Smooth muscle cell of the brain vasculature (primary cell): Measurements from ENCODE around the gene ATP5PB.

Experiments used
- DNase-seq: peaks from one replicate; pipeline ENCODE4 v3.0.0-alpha.2; 2012; ENCODE audit warnings: low read depth, low spot score

The ATP5PB gene

DNA sequence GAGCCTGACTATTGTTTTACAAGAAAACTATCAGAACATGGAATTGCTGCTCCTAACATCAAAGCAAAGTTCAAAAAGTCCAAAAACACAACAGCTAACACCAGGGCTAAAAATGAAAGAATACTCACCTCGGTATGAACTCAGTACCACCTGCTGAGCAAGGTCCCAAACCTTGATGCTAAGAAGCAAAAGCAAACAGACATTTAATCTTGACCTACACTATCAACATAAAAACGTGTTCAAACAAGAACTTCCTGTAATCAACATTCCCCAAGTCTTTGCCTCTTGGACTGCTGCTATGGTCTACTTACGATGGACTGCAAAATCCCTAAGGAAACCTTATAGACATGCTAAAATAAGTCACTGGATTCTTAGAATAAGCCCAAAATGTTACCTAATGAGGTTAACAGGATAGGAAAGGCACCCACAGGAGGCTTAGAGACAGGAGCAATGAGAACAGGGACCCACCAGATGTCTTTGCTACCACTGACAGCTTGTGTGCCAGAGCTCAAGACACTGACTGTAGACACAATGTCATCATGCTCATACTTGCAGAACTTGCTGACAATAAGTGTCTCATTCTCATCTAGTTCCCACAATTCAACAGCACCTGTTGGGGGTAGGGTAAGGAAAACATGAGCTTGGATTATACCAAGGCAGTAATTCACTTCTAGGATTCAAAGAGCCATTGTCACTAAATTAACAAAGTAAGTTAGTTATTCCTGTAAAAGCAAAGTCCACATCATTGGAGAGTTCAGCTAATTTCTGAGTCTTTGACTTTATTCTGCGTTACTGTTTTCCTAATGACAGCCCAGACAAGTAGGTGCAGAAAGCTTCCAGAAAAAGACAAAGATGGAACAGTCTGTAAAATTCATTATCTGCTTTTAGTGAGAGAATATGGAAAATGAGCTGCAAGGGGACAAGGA, 2.0 kb upstream of the ATP5PB start:
- no peak for DNase-seq

DNA sequence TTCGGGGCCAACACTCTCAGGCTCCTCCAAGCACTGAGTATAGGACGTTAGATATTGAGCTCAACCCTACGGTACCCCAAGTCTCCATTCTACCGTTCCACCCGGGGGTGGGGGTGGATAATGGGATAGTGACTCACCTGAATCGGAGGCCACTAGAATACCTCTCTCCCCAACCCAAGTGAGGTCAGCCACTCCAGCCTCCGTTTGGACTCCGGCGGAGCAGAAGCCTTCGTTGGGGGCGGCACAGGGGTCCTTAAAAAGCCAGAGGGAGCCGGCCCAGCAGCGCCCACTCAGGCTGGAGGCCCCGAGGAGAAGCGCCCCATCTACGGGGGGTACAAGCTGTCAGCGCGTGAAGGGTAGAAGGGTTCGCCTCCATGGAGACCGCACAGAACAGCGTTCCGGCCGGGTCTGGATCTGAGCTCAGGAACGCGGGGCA, 764 bp upstream of the ATP5PB start:
- DNase-seq: no peak

DNA sequence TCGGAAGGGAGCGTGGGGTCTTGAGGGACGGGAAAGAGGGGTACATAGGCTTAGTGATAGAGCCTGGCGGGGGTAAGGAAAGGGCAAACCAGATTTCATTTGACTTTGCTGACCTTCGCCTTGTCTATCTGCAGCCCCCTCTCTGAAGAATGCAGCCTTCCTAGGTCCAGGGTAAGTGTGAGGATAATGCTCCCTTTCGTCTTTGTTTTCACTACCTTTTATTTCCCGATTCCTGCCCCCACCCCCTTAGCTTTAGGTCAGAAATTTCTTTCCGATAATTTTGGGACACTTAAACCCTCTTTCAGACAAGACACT, 396 bp downstream of the ATP5PB start:
- DNase-seq: no peak

DNA sequence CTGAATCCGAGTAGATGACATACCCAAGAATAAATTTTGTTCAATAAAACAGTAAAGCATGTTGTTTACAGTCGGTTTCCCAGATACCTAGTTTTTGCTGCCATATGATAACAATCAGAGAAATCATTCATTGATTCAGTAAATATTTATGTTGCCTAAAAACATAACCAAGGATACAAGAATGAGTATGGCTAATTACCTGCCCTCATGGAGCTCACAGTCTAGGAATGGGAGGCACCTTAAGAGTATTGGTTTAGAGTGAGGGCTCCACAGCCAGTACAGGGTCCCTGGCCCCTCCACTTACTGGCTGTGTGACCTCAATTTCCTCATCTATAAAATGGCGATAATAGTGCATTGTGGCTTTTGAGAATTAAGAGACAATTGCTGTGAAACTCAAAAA, 921 bp downstream of the ATP5PB start:
- DNase-seq: no peak

DNA sequence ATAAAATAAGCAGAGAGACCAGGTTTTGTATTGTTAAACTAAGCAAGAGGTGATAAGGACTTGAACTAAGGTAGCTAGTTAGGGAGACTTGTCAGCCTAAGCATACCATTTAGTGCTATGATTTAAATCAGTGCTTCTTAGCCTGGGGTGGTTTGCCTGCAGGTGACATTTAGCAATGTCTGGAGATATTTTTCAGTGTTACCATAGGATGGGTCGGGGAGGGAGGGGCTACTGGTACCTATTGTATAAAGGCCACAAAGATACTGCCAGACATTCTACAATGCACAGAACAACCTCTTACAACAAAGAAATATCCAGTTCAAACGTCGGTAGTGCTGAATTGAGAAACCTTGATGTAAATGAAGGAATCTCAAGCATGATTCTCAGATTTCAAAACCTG, 3.3 kb downstream of the ATP5PB start:
- DNase-seq: no peak

DNA sequence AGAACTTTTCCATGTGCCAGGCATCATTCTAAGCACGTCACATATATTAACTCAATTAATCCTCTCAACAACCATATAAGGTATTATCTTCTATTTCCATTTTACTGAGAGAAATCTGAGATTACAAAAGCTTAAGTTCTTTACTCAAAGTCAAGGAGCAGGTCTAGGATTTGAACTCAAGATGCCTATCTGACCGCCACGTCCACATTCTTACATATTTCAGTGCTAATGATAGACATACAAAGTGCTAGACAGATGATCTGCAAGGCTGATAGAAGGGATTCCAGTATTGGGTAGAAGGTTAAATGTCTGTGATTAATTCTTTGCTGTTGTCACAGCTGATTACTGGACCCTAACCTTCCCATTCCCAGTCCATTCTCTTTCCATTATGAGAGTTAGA, 4.4 kb downstream of the ATP5PB start:
- DNase-seq: no peak

DNA sequence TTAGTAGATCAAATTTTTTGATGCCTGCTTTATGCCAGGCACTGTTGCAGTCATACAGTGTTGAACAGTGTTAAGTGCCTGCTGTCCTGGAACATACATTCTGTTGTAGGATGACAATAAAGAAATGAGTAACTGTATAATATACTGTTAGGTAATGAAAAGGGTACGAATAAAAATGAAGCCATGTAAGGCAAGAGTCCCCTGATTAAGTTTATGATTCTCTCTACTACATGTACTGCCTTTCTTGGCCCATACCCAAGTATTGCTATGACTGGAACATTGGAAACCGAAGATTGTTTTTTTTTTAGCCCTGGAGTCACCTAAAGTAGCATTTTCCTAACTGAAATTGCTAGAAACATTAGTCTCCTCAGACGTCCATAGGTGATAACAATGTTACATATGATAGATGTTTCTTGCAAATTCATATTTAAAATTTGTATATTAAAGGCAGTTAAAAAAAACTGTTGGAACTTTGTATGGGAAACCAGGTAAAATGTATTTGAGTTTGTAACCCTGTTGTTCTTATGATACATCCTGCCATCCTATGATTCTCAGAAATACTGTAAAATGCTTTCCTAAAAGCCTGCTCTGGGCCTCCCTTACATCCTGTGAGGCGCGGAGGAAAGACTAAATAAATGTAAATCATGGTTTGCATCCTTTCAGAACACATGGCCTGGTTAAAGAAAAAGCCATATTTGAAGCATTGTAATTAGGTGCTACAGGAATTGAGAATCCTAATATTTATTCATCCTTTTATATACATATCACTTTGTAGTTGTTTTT, 5.8 kb downstream of the ATP5PB start:
- no peak for DNase-seq

DNA sequence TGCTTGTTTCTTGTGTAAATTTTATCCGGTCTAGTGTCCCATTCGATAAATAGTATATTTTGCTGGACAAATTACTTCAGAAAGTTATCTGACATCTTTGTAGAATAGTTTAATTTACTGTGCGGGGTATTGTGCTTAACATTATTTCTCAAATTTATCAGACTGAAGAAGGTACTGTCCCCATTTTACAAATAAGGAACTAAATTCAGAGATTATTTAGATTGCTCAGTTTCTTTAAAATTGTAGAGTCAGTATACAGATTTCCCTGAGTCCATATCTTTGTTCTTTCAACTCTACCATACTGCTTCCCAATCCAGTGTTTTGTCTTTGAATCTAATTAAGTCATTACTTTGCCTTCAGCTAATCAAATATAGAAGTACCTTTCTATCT, 6.4 kb downstream of the ATP5PB start:
- DNase-seq: no peak

DNA sequence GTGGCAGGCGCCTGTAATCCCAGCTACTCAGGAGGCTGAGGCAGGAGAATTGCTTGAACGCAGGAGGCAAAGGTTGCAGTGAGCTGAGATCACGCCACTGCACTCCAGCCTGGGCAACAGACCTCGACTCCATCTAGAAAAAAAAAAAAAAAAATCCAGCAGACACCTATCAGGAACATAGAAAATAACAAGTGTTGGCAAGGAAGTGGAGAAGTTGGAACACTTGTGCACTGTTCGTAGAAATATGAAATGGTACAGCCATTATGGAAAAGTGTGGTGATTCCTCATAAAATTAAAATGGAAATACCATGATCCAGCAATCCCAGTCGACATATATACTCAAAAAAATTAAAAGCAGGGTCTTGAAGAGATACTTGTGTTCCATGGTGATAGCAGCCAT, 12.5 kb downstream of the ATP5PB start:
- DNase-seq: no peak

DNA sequence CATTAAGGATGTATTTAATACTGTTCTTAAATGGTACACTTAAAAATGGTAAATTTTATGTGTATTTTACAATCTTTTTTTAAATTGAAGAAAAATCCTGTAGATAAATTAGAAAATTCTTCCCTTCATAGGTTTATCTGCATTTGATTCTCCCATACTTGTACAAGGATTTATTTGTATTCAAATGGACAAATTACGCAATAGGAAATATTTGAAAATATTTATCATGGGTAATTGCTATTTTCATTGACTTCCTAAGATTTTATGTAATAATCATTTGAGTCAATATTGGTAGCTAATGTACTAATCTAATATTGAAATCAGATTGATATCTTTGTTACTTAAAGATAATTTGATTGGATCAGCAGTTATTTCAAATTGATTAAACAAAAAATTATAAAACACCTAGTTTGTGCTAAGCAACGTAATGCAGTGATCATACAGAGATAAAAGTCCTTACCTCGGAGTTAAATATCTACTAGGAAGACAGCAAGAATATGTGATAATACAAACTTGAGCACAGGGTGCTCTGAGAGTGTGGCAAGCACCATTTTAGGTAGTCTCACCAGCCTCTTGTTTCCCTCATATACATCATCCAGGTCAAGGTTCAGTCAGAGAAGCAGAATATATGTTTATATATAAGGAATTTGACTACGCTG, 13.2 kb downstream of the ATP5PB start:
- DNase-seq: no peak

DNA sequence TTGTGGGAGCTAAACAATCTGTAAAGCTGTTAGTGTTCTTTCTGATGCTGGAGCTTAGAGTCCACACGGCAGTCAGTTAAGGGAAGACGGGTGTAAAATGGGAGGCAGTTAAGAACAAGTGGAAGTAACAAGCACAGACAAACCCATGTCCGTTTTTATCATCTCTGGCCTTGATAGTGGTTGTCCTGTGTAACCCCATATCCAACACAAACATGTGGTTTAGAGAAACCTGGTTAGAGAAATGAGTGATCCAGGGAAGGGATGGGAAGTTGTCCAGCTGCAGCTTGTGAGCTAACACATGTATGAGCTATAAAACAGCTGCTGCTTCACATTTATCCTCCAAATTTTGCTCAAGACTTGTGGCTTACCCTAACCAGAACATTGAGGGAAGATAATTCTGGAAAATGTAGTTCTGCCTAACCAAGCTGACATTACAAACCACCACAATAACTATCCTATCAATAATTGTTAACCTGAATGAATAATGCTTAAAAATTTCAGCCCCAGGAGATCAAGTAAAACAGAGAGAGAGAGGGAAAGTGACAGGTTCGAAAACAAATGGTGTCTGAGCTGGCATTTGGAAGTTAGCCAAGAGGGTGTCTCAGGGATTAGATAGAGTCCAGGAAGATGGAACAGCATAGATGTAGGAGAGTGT, 13.9 kb downstream of the ATP5PB start:
- DNase-seq: no peak

DNA sequence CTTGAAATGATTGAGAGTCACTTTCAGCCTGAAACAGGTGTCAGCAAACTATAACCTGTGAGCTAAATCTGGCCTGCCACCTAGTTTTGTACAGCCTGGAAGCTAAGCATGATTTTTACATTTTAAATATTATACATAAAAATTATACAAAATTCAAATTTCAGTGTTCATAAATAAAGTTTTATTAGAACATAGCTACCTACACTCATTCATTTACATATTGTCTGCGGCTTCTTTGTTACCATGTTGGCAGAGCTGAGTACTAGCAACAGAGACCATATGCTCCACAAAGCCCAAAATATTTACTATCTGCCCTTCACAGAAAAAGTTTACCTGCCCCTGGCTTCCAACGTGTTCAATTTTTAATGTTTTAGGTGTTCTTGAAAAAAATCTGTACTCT, 16.5 kb downstream of the ATP5PB start:
- no peak for DNase-seq

DNA sequence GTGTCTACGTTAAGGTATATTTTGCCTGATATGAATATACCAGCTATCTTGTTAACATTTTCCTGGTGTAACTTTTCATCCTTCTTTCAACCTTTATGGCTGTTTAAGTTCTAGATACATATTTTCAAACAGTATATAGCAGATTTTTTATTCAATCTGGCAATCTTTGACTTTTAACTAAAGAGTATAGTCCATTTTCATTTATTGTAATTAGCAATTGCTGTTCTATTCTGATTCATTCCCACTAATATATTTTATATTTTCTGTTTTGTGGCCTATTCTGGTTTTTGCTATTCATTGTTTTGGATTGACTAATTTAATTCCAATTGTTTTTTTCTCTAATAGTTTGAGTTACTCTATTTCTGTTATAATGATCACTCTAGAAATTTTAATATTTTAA, 17.2 kb downstream of the ATP5PB start:
- DNase-seq: no peak

DNA sequence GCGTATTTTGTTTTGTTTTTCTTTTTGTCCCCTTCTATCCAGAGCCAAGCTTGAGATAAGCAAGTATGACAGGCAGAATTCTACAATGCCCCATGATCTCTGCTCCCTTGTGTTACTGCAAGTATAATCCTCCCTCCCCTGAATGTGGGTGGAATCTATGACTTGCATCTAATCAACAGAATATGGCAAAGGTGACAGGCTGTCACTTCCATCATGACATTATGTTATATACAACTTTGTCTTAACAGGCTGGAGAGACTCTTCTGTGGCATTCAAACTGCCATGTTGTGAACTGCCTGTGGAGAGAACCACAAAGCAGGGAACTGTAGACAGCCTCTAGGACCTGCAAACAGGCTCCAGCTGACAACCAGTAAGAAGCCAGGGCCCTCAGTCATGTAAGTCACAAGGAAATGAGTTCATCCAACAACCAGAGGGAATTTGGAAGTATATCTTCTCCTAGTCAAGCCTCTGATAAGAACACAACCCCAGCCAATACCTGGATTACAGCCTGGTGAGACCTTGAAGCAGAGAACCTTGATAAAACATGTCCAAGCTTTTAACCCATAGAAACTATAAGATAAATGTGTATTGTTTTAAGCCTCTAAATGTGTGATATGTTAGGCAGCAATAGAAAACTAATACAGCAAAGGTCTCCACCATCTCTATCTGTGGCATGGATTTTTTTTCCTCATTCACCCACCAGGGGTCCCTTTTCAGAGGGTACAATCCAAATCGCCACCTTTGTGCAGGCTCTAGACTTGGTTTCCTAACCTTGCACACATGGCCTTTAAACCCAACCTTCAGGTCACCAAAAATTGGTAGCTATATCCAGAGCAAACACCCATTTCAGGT, 18.8 kb downstream of the ATP5PB start:
- DNase-seq: no peak

DNA sequence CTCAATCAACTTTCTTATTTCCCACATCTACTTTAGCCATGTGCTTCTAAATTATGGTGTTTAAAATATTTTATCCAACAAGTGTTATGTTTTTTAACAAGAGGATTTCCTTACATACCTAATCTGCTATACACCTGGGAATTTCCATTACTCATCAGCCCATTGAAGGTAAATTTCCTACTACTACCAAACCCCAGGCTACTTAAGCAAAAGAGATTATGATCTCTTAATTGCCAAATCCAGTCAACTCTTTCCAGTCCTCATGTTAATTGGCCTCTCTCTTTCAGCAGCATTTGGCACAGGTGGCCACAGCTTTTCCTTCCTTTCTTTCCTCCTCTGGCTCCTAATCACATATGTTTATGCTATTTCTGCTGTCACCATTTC, 19.4 kb downstream of the ATP5PB start:
- no peak for DNase-seq

DNA sequence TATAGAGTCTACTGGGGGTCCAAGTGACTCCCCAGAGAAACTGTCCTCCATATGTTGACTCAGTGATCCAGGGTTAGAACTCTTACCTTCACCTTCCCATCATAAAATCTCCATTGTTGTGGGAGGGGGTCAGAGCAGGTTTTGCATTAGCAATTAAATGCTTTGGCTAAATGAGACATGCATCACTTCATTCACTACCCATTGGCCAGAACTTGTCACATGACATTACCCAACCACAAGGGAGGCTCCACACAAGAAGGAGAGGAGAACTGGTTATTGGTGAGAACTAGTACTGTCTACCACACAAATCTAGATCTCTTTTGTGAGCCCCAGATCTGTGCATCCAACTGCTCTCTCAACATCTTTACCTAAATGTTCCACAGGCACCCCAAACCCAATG, 20.3 kb downstream of the ATP5PB start:
- DNase-seq: no peak

DNA sequence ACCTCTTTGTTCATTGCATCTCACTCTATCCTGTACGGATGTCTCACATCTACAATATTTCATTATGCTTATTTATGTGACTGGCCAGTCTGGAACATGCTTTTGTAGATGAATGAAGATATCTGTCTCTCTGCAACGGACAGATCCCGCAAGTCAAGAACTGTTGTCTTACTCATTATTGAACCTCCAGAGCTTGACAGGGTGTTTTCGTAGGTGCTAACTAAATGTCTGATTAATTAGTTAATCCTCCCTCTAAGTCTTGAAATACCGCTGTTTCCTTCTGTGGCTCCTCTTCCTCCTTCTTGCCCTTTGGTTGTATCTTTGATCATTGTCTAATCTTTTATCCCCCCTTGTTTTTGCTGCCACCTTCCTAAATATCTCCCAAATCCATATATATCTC, 21.3 kb downstream of the ATP5PB start:
- no peak for DNase-seq

DNA sequence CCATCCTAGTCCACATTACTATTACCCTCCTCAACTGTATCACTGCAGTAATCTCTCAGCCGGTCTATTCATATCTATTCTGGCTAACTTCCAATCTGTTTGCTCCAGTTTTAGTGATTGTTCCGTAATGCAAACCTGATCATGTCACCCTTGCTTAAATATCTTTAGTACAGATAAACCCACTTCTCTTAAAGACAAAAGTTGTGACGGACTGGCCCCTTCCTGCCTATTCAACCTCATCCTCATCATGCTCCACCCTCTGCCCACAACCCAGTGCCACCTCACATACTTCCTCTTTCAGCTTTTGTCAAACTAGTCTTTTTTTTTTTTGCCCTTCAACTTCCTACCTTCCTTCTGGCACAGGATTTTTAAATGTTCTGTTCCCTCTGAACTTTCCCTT, 21.7 kb downstream of the ATP5PB start:
- no peak for DNase-seq

DNA sequence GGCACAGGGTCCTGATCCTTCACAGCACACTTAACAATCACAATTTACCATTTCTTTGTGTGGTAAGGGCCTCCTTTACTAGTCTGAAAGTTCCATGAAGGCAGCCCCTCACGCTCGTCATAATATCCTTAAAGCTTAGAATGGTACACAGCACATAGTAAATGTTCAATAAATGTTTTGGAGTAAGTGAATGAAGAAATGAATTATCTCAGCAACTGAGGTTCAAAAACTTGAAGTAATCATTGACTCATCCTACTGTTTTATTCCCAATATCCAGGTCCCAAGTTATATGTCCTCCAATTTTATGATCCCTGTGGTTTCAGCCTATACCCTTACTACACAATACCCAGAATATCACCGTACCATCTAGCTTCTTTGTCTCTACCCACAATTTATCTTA, 22.3 kb downstream of the ATP5PB start:
- DNase-seq: no peak

DNA sequence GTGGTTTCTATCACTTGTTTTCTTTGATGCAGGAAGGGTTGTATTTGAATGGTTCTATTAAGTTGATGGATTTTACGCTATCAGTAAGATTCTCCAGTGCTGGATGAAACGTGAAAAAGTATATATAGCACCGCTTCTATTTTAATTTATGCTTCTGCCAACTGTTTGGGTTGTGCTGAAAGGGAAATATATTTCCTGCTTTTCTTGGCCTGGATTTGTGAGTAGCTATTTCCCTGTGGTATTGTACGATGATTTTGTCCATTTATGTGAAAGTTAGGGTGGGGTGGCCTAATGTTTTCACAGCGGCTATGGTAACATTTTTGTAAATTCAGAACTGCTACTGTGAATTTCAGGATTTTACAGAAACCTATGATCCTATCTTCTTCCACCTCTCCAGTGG, 24.8 kb downstream of the ATP5PB start:
- no peak for DNase-seq

DNA sequence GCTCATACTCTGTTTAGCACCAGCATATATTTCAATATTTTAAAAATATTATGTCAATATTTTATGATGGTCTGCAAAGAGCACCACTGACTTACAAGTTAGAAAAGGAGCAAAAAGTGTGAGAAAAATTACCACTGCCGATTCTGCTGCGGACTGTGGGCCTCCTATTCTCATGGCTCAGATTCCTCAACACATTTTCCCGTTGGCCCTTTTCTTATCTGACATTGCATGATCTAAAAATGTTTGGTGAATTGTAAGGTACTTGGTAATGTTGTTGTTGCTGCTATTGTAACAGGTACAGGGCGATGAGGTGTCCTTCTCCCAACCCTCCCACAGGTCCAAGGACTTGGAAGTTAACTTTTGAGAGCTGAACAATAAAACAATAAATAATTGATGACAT, 25.3 kb downstream of the ATP5PB start:
- no peak for DNase-seq
